ENCODE measurements around the gene SLC16A1.
"Not testable (repeated sequence)": the region's sequence is repeated elsewhere in the genome, so short reads cannot be mapped to it uniquely, and the experiment has no call there.

Gene SLC16A1

GRCh38 chr1:112971006-112971405 lies 15.0 kb upstream of the SLC16A1 start:
- DNase-seq (ENCODE audit: low read depth in 2 of 2), result no peak

- DNase-seq (ENCODE audit: low read depth in 2 of 2), result no peak
Measured at GRCh38 chr1:112964347-112964746, 8.4 kb upstream of the SLC16A1 start.

DNA sequence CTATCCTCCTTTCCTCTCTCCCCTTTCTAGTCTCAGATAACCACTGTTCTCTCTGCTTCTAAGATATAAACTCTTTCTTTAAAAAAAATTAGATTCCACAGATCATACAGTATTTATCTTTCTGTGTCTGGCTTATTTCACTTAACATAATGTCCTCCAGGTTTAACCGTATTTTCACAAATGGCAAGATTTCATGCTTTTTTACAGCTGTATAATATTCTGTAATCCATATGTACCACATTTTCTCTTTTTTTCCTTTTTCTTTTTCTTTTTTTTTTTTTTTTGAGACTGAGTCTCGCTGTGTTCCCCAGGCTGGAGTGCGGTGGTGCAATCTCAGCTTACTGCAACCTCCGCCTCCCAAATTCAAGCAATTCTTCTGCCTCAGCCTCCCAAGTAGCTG lies 5.1 kb upstream of the SLC16A1 start:
- DNase-seq (ENCODE audit: low read depth in 2 of 2), result no peak

DNA sequence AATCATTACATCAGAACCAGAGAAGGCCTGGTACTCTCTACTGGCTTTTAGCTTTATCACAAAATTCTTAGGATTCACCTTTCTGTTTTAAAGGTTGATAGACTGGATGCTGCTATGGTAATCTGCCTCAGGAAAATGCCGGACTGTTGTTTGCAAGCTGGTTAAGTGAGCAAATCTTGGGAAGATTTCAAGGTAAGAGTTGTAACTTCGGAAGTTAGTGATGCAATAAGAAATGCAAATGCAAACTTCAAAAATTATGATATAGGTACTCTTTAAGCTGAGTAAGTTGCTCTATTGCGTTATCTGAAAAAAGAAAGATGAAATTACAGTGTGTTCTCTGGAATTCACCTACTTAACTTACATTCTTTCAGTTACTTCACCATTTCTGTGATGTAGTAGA lies 4.4 kb upstream of the SLC16A1 start:
- DNase-seq (ENCODE audit: low read depth in 2 of 2), result no peak

GRCh38 chr1:112958236-112958635 lies 2.2 kb upstream of the SLC16A1 start:
- not testable (repeated sequence) for DNase-seq (ENCODE audit: low read depth in 2 of 2)

DNA sequence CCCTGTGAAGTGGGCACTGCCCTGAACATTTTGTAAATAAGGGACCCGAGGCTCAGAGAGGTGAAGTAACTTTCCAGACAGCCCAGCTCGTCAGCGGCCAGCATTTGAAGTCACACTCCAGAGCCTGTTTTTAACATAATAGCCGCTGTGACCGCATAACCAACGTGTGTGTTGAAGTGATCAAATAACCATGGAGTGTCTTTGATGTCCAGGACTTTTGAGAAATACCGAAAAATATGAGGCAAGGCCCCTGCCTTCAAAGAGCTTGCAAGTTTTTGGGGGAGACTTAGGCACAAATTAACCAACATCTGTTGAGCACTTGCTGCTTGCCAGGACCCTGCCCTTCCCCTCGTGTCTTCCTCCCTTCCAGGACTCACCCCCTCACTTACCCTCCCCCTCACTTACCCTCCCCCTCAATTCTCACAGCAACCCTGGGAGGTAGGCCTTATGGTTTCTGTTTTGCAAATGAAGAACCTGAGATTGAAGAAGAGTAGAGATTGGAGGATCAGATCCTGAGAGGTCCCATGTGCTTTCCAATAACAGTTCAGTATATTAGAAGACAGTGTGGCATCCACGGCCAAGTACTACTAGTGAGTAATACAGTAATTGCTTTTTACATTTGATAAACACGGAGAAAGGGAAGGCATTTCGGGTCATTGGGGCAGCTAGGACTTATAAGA lies 1.3 kb upstream of the SLC16A1 start:
- peak; percentile 15 to 44 for DNase-seq (ENCODE audit: low read depth in 2 of 2)

- peak; percentile 20 to 34 for DNase-seq (ENCODE audit: low read depth in 2 of 2)
Measured at GRCh38 chr1:112956544-112957132, 642 bp upstream of the SLC16A1 start.

DNA sequence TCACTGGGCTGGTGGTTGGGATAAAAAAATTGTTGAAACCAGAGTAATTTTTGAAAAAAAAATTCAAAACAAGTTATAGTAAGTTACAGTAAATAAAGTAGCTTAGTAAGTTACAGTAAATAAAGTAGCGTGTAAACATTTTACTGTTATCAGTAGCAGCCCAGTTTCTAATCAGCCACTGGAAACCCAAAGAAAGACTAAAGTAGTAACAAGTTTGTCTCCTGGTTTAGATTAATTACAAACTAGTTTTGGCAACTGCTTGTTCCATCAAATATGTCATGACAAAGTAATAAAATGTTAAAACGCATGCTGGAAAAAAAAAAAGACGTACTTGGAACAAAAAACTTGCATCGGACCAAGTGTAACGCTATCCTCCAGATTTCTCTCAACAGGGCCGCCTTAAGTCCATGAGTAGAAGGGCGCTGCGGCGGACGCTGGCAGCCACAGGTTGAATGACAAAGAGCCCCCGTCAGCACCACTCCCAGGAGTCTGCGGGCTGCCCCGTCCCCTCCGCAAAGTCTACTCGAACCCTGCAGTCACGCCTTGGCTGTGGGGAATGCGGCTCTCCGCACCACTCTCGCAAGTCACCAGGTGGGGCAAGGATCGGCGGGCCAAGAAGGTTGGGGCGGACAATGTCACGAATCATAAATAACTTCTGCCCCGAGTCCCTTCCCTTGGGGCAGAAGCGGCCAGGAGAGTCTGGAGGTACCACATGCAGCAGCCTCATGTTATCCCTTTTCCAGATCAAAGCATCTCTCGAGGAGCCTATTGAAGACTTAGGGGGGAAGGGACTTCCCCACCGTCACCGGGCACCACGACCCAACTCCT lies 837 bp downstream of the SLC16A1 start:
- DNase-seq (ENCODE audit: low read depth in 2 of 2), result peak; percentile 40 to 52

DNA sequence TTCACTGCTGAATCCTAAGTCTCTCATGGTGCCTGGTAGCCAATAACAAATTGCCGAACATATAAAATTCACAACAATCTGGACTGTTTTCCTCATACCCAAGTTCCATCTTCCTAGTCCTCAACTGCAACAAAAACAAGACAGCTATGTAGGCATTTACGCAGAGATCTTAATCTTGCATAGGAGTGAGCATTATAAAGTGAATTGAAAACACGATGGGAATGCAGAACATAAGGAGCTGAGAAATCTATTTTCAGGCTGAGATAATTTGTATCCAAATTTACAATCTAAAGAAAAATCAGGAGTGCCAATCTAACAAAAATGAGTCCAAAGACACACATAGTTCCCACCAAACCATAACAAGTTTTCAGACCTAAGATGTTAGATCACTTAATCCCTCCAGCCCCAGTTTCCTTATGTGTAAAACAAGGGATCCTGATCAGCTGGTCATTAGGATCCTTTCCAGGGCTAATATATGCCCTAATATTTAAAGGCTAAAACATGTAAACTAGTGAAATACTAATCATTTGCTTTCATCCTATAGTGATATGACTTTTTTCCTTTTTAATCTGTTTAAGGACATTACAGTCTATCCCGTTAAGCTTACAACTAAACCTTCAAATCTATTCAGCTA lies 1.9 kb downstream of the SLC16A1 start:
- no peak for DNase-seq (ENCODE audit: low read depth in 2 of 2)

- no peak for DNase-seq (ENCODE audit: low read depth in 2 of 2)
Measured at GRCh38 chr1:112950426-112950825, 5.6 kb downstream of the SLC16A1 start.

DNA sequence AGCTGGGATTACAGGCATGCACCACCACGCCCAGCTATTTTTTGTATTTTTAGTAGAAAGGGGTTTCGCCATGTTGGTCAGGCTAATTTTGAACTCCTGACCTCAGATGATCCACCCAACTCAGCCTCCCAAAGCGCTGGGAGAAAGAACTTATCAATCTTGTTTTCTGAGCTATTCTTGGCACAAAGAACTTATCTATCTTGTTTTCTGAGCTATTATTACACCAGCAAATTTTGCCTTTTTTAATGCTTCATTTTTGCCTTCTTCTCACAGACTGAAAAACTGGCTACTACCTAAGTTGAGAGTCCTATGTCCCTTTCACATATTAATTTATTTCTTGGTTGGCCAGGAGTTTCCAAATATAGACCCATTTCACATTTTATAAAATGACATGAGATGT lies 9.3 kb downstream of the SLC16A1 start:
- DNase-seq (ENCODE audit: low read depth in 2 of 2), result no peak

DNA sequence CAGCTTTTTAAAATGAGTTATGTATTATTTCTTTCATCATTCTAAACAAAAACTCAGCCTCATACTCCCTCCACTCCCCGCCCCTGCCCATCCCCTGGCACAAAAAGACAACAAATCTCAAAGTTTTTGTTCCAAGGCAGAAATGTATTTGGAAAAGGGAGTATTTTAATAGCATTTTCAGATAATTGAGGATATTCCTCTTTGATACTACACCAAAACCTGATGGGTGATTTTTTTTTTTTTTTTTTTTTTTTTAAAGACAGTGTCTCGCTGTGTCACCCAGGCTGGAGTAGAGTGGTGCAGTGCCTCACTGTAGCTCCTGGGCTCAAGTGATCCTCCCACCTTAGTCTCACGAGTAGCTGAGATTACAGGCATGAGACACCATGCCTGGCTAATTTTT lies 16.2 kb downstream of the SLC16A1 start:
- no peak for DNase-seq (ENCODE audit: low read depth in 2 of 2)

DNA sequence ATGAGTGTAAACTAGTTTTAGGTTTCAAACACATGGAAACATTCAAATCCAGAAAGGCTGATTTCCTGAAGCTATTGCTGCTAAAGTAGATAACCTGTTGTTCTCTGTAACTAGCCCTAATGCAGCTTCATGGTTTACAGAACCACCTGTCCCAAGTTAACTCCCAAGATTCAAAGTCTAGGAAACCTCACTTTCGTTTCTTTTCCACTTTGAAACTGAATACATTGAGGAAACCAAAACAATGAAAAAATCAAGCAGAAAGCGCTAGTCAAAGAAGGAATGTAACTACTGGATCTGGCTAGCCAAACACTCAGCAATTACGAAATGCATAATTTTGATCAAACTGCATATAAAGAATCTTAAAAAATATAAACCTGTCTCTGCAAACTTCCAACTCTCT lies 17.8 kb downstream of the SLC16A1 start:
- DNase-seq (ENCODE audit: low read depth in 2 of 2), result no peak

DNA sequence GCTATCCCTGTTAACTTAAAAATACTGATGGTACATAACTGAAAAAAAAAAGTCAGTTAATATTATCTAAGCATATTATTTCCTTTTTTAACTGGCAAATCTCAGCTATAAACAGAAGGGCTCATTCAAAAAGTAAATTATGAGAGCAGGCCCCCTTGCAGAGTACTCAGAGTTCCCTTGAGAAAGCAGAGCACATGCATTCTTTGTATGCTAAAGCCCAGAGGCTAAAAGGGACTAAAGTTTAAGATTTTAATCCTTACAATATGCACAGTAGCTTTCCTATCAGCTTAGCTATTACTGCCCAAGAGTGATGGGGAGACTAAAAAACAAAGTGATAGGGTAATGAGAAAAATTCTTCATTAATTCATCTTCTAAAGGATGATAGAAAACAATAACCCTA lies 18.5 kb downstream of the SLC16A1 start:
- DNase-seq (ENCODE audit: low read depth in 2 of 2), result no peak

- DNase-seq (ENCODE audit: low read depth in 2 of 2), result no peak
Measured at GRCh38 chr1:112937070-112937469, 18.9 kb downstream of the SLC16A1 start.

DNA sequence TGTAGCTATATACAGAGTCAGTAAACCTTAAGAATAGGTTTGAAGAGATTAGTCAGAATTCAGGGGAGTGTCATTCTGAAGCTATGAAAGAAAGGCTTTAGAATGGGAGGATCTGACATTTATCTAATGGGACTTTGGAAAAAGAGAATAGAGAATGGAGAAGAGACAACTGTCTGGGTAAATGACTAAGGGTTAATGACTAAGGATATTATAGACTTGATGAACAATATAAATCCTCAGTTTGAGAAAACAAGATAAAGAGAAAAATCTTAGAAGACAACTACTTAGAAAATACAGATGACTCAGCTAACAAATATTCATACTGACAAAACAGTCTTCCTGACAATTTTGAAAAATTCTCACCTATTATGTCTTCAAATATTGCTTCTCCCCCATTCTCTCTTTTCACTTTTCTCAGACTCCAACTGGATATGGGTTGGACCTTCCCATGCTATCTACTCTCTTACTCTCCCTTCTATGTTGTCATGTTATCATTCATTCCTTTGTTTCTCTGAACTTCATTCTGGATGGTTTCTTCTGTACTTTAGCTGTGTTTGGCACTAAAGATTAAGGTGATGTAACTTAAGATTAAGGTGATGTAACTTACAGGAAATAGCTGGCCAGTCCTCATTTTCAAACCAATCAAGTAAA lies 20.4 kb downstream of the SLC16A1 start:
- DNase-seq (ENCODE audit: low read depth in 2 of 2), result no peak

DNA sequence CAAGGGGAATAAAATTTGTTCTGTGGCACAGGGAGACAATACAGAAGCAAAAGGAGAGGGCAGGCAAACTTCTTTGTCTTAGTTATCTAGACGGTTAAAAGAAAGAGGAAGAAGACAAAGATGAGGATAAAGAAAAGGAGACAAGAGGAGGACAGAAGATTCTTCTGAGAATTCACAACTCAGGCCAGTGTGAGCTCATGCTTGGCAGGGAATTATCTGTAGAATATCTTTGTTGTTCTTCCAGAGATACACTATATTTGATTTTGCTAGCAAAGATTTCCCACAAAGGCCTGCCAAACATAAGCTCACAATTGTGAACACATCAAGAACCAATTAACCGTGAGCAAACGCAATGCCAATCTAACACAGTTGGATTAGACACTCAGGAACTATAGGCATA lies 21.4 kb downstream of the SLC16A1 start:
- no peak for DNase-seq (ENCODE audit: low read depth in 2 of 2)

DNA sequence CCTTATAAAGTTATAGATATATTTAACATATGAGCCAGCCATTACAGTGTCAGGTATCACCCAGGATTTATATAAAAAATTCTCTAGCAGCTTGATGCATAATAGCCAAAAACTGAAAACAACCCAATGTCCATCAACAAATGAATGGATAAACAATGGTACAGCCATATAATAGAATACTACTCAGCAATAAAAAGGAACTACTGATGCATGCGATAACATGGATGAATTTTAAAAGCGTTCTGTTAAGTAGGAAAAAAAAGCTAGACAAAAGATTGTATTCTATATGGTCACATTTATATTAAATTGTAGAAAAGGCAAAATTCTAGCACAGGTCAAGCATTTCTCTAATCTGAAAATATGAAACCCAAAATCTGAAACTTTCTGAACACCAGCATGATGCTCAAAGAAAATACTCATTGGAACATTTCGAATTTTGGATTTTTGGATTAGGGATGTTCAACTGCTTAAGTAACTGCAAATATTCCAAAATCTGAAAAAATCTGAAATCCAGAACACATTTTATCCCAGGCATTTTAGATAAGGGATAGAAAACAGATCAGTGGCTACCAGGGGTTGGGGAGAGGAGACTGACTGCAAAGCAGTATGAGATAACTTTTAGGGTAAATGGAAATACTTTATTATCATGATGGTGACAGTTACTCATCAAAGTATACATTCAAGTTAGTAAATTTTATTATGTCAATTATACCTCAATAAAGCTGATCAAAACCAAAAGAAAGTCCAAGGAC lies 22.0 kb downstream of the SLC16A1 start:
- DNase-seq (ENCODE audit: low read depth in 2 of 2), result no peak

GRCh38 chr1:112929979-112930378 lies 26.0 kb downstream of the SLC16A1 start:
- DNase-seq (ENCODE audit: low read depth in 2 of 2), result no peak

GRCh38 chr1:112927462-112927990 lies 28.5 kb downstream of the SLC16A1 start:
- no peak for DNase-seq (ENCODE audit: low read depth in 2 of 2)

- DNase-seq (ENCODE audit: low read depth in 2 of 2), result no peak
Measured at GRCh38 chr1:112926858-112927257, 29.1 kb downstream of the SLC16A1 start.

All from stimulated activated CD4-positive, alpha-beta T cell treated with anti-CD3 and anti-CD28 coated beads, Interleukin-12 subunit alpha, Interleukin-12 subunit beta, amount 100 ng/mL, for 24 hours (primary cell).